ENCODE data around the gene ARMC10.

GRCh38 chr7:103093429-103093828, 18.5 kb downstream of the ARMC10 start:
- no peak for TF ChIP-seq CBFA2T3 (IDR thresholded peaks at IDR 0.05)
- no peak for TF ChIP-seq EZH2 (IDR thresholded peaks at IDR 0.05; ENCODE audit: borderline replicate concordance, low read depth, low read length)
- no peak for TF ChIP-seq MTA3 (IDR thresholded peaks at IDR 0.05; ENCODE audit: borderline replicate concordance)
- no peak for TF ChIP-seq CBX5 (IDR thresholded peaks at IDR 0.05; ENCODE audit: borderline replicate concordance, low read depth)
- no peak for TF ChIP-seq TAF15 (IDR thresholded peaks at IDR 0.05; ENCODE audit: low read depth, low read length)
- TF ChIP-seq POLR2A (conservative IDR thresholded peaks at IDR 0.05): no peak
- no peak for TF ChIP-seq CBFB (CRISPR knock-in tag; IDR thresholded peaks at IDR 0.05)
- TF ChIP-seq ZNF274 (IDR thresholded peaks at IDR 0.05; ENCODE audit: borderline replicate concordance, low read depth, low read length): no peak
- no peak for TF ChIP-seq SREBF2 (CRISPR knock-in tag; IDR thresholded peaks at IDR 0.05)
- no peak for TF ChIP-seq MEIS2 (IDR thresholded peaks at IDR 0.05; ENCODE audit: partially characterized antibody)
- TF ChIP-seq CBFA2T2 (conservative IDR thresholded peaks at IDR 0.05): no peak

All from K562 (cell line).